H9 (cell line): ENCODE data around the gene KIF26B. TPM values are rescaled to one million over a fixed set of nuclear protein-coding genes. Genes with fewer than 3 reads are reported as not detected.
"Not testable (repeated sequence)": the region's sequence is repeated elsewhere in the genome, so short reads cannot be mapped to it uniquely, and the experiment has no call there.

Experiments used
- DNase-seq: peaks from one replicate; pipeline ENCODE4 v3.0.0-alpha.2; 2017
- H2AFZ ChIP-seq: one replicate; pipeline ENCODE4 v1.6.1; 2013; ENCODE audit warnings: mild to moderate bottlenecking, low read length, control low read depth, moderate library complexity
- H2AK5ac ChIP-seq: 2 replicates; pipeline ENCODE4 v1.6.1; 2013; ENCODE audit warnings: low read length, control low read depth, mixed read lengths; ENCODE audit not compliant: insufficient read length
- H2BK120ac ChIP-seq: one replicate; pipeline ENCODE4 v1.6.1; 2013; ENCODE audit warnings: low read depth, mild to moderate bottlenecking, low read length, control low read depth, inconsistent platforms; ENCODE audit not compliant: poor library complexity, severe bottlenecking
- H2BK12ac ChIP-seq: 2 replicates; pipeline ENCODE4 v1.6.1; 2013; ENCODE audit warnings: low read length, control low read depth, mixed read lengths, low read depth; ENCODE audit not compliant: insufficient read length
- H2BK15ac ChIP-seq: 2 replicates; pipeline ENCODE4 v1.6.1; 2013; ENCODE audit warnings: low read depth, low read length, control low read depth
- H2BK20ac ChIP-seq: one replicate; pipeline ENCODE4 v1.6.1; 2013; ENCODE audit warnings: low read depth, mild to moderate bottlenecking, low read length, control low read depth, inconsistent platforms; ENCODE audit not compliant: poor library complexity, severe bottlenecking
- H2BK5ac ChIP-seq: 2 replicates; pipeline ENCODE4 v1.6.1; 2013; ENCODE audit warnings: low read length, control low read depth, mixed read lengths; ENCODE audit not compliant: insufficient read length
- H3K14ac ChIP-seq: 2 replicates; pipeline ENCODE4 v1.6.1; 2013; ENCODE audit warnings: low read length, control low read depth; ENCODE audit not compliant: insufficient read depth
- H3K18ac ChIP-seq: 2 replicates; pipeline ENCODE4 v1.6.1; 2013; ENCODE audit warnings: low read depth, mild to moderate bottlenecking, mixed read lengths, low read length, control low read depth; ENCODE audit not compliant: insufficient read length
- H3K23ac ChIP-seq: 2 replicates; pipeline ENCODE4 v1.6.1; 2013; ENCODE audit warnings: low read length, control low read depth, mixed read lengths, low read depth; ENCODE audit not compliant: insufficient read length
- H3K23me2 ChIP-seq: 2 replicates; pipeline ENCODE4 v1.6.1; 2013; ENCODE audit warnings: low read depth, mild to moderate bottlenecking, mixed read lengths, low read length, control low read depth; ENCODE audit not compliant: insufficient read length, poor library complexity, severe bottlenecking
- H3K27ac ChIP-seq: 2 replicates; pipeline ENCODE4 v1.5.1; 2013; ENCODE audit warnings: low read length, control low read depth, mixed read lengths, low read depth; ENCODE audit not compliant: insufficient read length
- H3K27me3 ChIP-seq: 2 replicates; pipeline ENCODE4 v1.6.1; 2013; ENCODE audit warnings: low read length, control low read depth, inconsistent platforms; ENCODE audit not compliant: insufficient read depth
- H3K4ac ChIP-seq: 2 replicates; pipeline ENCODE4 v1.6.1; 2013; ENCODE audit warnings: low read depth, mild to moderate bottlenecking, control low read depth, inconsistent platforms, low read length, moderate library complexity
- H3K4me1 ChIP-seq: 2 replicates; pipeline ENCODE4 v1.6.1; 2013; ENCODE audit warnings: low read length, control low read depth, inconsistent platforms; ENCODE audit not compliant: insufficient read depth
- H3K4me2 ChIP-seq: 2 replicates; pipeline ENCODE4 v1.6.1; 2013; ENCODE audit warnings: low read length, control low read depth, mixed read lengths; ENCODE audit not compliant: insufficient read length, insufficient read depth
- H3K56ac ChIP-seq: 2 replicates; pipeline ENCODE4 v1.6.1; 2013; ENCODE audit warnings: low read depth, mild to moderate bottlenecking, mixed read lengths, low read length, control low read depth; ENCODE audit not compliant: insufficient read length
- H3K79me1 ChIP-seq: 2 replicates; pipeline ENCODE4 v1.6.1; 2013; ENCODE audit warnings: low read depth, mild to moderate bottlenecking, moderate library complexity, low read length, control low read depth, inconsistent platforms; ENCODE audit not compliant: insufficient read depth, poor library complexity, severe bottlenecking
- H3K79me2 ChIP-seq: 2 replicates; pipeline ENCODE4 v1.6.1; 2013; ENCODE audit warnings: low read length, control low read depth, inconsistent platforms; ENCODE audit not compliant: insufficient read depth
- H3K9ac ChIP-seq: 2 replicates; pipeline ENCODE4 v1.6.1; 2013; ENCODE audit warnings: low read length, control low read depth, mixed read lengths; ENCODE audit not compliant: insufficient read length; ENCODE audit errors: extremely low read depth
- H3K9me3 ChIP-seq: one replicate; pipeline ENCODE4 v1.6.1; 2013; ENCODE audit warnings: low read depth, low read length, inconsistent platforms; ENCODE audit not compliant: control insufficient read depth
- H3T11ph ChIP-seq: one replicate; pipeline ENCODE4 v1.6.1; 2013; ENCODE audit warnings: mild to moderate bottlenecking, low read length, control low read depth, inconsistent platforms
- H4K20me1 ChIP-seq: one replicate; pipeline ENCODE4 v1.6.1; 2013; ENCODE audit not compliant: control insufficient read depth, insufficient read length, insufficient read depth
- H4K5ac ChIP-seq: 2 replicates; pipeline ENCODE4 v1.6.1; 2013; ENCODE audit warnings: low read depth, mild to moderate bottlenecking, mixed read lengths, low read length, control low read depth; ENCODE audit not compliant: insufficient read length
- H4K8ac ChIP-seq: replicated peaks from 2 replicates; pipeline ENCODE4 v1.6.1; 2013; ENCODE audit warnings: low read length, control low read depth, mixed read lengths, low read depth; ENCODE audit not compliant: insufficient read length
- H4K91ac ChIP-seq: 2 replicates; pipeline ENCODE4 v1.6.1; 2013; ENCODE audit warnings: low read depth, mild to moderate bottlenecking, moderate library complexity, mixed read lengths, low read length, control low read depth; ENCODE audit not compliant: insufficient read length
- H3K27ac Mint-ChIP-seq, 3 experiments: 2 replicates in 2 of 3; 3 replicates in 1 of 3; pipeline ENCODE4 v1.8.0; 2020 to 2021; ENCODE audit warnings: mixed read lengths in 3 of 3, mild to moderate bottlenecking in 1 of 3, moderate library complexity in 1 of 3
- H3K27me3 Mint-ChIP-seq: 2 replicates; pipeline ENCODE4 v1.8.0; 2021; ENCODE audit warnings: low read depth, mild to moderate bottlenecking, moderate library complexity, mixed read lengths
- H3K36me3 Mint-ChIP-seq, 3 experiments: 2 replicates in 2 of 3; 3 replicates in 1 of 3; pipeline ENCODE4 v1.8.0; 2020 to 2021; ENCODE audit warnings: low read depth in 3 of 3, mixed read lengths in 3 of 3; ENCODE audit not compliant: insufficient read depth in 1 of 3
- H3K4me1 Mint-ChIP-seq, 2 experiments: 2 replicates each; pipeline ENCODE4 v1.8.0; 2020; ENCODE audit warnings: mixed read lengths in 2 of 2
- H3K4me3 Mint-ChIP-seq, 2 experiments: 2 replicates in 1 of 2; 3 replicates in 1 of 2; pipeline ENCODE4 v1.8.0; 2020 to 2021; ENCODE audit warnings: mild to moderate bottlenecking in 2 of 2, mixed read lengths in 2 of 2, moderate library complexity in 1 of 2
- H3K9me3 Mint-ChIP-seq, 2 experiments: 2 replicates in 1 of 2; 3 replicates in 1 of 2; pipeline ENCODE4 v1.8.0; 2020; ENCODE audit warnings: mild to moderate bottlenecking in 2 of 2, mixed read lengths in 2 of 2, moderate library complexity in 1 of 2
- WGBS: extraction: QIAGEN DNeasy Blood & Tissue Kit; methylation state at CpG from one replicate; pipeline ENCODE4 v1.1.7; 2013; ENCODE audit warnings: missing lambda C conversion rate, low lambda C conversion rate, mixed read lengths; ENCODE audit not compliant: insufficient read length; ENCODE audit errors: extremely low coverage; 5-methylcytosine and 5-hydroxymethylcytosine counted together
- total RNA-seq: library from RNA; stranded (reverse); gene quantifications from 2 replicates; pipeline ENCODE4 v1.2.1, GENCODE V29; 2021
- TF ChIP-seq, protein P1 (sequence below): fragments of 200-600 bp; sonication (generic); conservative IDR thresholded peaks from 3 replicates; pipeline ENCODE4 v1.8.0; 2021; ENCODE audit warnings: antibody characterized with exemption, mild to moderate bottlenecking

The KIF26B gene
- total RNA-seq, 1 experiment from 2014 or later, result 0.13 TPM

DNA sequence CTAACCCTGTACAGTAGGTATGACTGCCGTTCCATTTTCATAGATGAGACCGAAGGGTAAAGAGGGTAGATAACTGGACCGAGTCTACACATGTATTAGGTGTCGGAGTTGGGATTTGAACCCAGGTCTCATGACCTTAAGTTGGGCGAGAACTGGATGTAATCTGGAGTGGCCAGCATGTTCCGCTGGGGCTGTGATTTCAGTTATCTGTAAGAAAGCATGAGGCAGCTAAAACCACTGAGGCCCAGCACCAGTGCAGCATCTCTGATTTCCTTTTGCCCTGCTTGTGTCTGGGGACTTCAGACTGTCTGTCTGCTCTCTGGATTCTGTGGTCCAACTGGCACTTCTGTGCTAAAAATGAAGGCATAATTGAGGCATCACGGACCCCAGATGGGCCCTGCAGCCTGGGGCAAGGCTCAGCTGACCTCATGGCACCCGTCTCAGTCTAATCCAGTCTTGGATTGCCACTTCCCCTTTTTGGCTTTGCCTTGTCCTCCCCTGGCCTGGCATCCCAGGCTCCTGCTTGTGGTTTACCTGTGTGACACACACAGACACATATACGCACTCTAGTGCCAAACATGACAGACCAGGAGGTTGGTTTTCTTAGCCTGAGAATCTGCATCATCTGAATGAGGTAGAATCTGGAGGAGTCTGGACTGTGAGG is 180.2 kb downstream of the KIF26B start:
- H4K5ac ChIP-seq, result no peak overlapping the region
- no peaks in the 10 kb centered on the region for H3K27me3 ChIP-seq
- H3K27ac Mint-ChIP-seq, result no peak overlapping the region
- H3K56ac ChIP-seq, result no peak overlapping the region
- H2BK20ac ChIP-seq, result no peak overlapping the region
- H3K79me1 ChIP-seq, result no peaks in the 10 kb centered on the region
- no peak overlapping the region for H3K18ac ChIP-seq
- peaks cover 22% of the 10 kb centered on the region for H3K27me3 Mint-ChIP-seq
- H4K8ac ChIP-seq, result no peak overlapping the region
- H3K9me3 Mint-ChIP-seq, result no peaks in the 10 kb centered on the region
- no peak overlapping the region for H2BK15ac ChIP-seq
- no peak overlapping the region for H2BK5ac ChIP-seq
- WGBS, result no CpG with 5 or more reads among the region's 9 CpGs
- no peak overlapping the region for H4K91ac ChIP-seq
- H3K36me3 Mint-ChIP-seq, result no peaks in the 10 kb centered on the region; a peak in 1 of 7 replicates
- H3K14ac ChIP-seq, result no peak overlapping the region
- H3K79me2 ChIP-seq, result no peaks in the 10 kb centered on the region
- no peak overlapping the region for H3K4me2 ChIP-seq
- no peak overlapping the region for H2AK5ac ChIP-seq
- H2AFZ ChIP-seq, result no peak overlapping the region
- no peak overlapping the region for H2BK120ac ChIP-seq
- peaks cover 9 to 17% of the 10 kb centered on the region in 2 experiments for H3K4me1 Mint-ChIP-seq
- no peaks in the 10 kb centered on the region for H3K9me3 ChIP-seq
- H4K20me1 ChIP-seq, result no peaks in the 10 kb centered on the region
- H2BK12ac ChIP-seq, result no peak overlapping the region
- H3K4me3 Mint-ChIP-seq, result no peak overlapping the region
- peaks cover 3% of the 10 kb centered on the region for H3K23me2 ChIP-seq
- H3K9ac ChIP-seq, result no peak overlapping the region
- no peak overlapping the region for H3T11ph ChIP-seq
- no peak for DNase-seq
- H3K4me1 ChIP-seq, result no peaks in the 10 kb centered on the region; the same call in 1 of the 2 replicates
- no peak overlapping the region for H3K27ac ChIP-seq
- no peak overlapping the region for H3K23ac ChIP-seq
- no peak overlapping the region for H3K4ac ChIP-seq
- TF ChIP-seq, protein P1, sequence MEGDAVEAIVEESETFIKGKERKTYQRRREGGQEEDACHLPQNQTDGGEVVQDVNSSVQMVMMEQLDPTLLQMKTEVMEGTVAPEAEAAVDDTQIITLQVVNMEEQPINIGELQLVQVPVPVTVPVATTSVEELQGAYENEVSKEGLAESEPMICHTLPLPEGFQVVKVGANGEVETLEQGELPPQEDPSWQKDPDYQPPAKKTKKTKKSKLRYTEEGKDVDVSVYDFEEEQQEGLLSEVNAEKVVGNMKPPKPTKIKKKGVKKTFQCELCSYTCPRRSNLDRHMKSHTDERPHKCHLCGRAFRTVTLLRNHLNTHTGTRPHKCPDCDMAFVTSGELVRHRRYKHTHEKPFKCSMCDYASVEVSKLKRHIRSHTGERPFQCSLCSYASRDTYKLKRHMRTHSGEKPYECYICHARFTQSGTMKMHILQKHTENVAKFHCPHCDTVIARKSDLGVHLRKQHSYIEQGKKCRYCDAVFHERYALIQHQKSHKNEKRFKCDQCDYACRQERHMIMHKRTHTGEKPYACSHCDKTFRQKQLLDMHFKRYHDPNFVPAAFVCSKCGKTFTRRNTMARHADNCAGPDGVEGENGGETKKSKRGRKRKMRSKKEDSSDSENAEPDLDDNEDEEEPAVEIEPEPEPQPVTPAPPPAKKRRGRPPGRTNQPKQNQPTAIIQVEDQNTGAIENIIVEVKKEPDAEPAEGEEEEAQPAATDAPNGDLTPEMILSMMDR, result no peak

- H4K91ac ChIP-seq, H4K20me1 ChIP-seq, DNase-seq, H3K27ac Mint-ChIP-seq, H3K23ac ChIP-seq, H3T11ph ChIP-seq, H3K23me2 ChIP-seq, H3K79me1 ChIP-seq, H3K9ac ChIP-seq, H4K8ac ChIP-seq, H3K18ac ChIP-seq, H3K56ac ChIP-seq, H3K4me1 ChIP-seq, H3K27me3 ChIP-seq, H2AFZ ChIP-seq, H2BK5ac ChIP-seq, H2AK5ac ChIP-seq, H3K4me3 Mint-ChIP-seq, H3K9me3 ChIP-seq, H2BK20ac ChIP-seq, H3K4ac ChIP-seq, H3K79me2 ChIP-seq, H3K27ac ChIP-seq, H2BK15ac ChIP-seq, H3K9me3 Mint-ChIP-seq, H3K14ac ChIP-seq, H3K36me3 Mint-ChIP-seq, H2BK12ac ChIP-seq, H2BK120ac ChIP-seq, H3K4me2 ChIP-seq, H4K5ac ChIP-seq: not testable (repeated sequence)
- peaks cover 9 to 17% of the 10 kb centered on the region in 2 experiments for H3K4me1 Mint-ChIP-seq
- H3K27me3 Mint-ChIP-seq, result peaks cover 27% of the 10 kb centered on the region
- WGBS, result no CpG with 5 or more reads among the region's 22 CpGs
Observed at GRCh38 chr1:245335684-245336083, 180.9 kb downstream of the KIF26B start.
